ENCODE results near the gene RNASEL.

The RNASEL gene

DNA sequence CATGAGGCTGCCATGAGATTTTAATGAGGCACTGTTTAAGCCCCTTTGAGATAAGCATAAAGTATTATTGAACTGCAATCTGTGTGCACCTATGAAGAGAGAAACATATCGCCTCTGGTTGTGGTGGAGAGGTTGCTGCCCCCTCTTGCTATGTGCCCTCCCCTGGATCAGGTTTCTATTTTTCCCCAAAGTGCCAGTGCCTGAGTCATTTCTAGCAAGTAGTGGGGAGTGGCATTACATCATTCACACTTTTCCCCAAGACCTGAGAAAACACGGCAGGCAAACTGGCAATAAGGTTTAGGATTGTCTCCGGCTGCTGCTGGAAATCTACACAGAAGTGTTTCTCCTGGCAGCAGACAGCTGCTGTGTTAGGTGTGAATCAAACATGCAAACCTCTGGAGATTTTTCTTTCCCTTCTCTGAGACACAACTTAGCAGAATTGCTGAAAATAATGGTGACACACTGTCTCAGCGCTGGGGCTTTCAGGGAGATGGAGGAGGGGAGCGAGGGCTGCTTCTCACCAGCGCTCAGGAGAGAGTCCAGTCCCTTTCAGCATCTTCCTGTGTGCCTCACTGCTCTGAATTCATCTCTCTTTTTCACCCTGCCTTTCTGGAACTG, 28.8 kb upstream of the RNASEL start:
- DNase-seq, result no peak

DNA sequence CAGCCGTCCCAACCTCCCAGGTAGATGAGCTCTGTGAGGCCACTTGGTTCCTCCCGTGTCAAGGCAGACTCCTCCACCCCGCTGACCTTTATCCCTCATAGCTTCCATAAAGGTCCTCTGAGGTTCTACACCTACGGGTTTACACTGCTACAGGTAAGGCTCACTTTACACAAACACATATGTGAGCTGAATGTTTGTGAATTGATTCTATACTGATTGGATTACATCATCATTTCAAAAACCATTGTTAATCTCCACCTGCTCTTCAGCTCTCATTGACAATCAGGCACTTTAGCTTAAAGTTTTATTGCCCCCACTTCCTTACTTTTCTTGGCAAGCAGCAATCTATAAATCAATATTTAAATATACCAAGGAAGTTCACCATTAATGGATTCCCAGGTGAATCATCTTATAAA, 28.0 kb upstream of the RNASEL start:
- DNase-seq, result no peak

DNA sequence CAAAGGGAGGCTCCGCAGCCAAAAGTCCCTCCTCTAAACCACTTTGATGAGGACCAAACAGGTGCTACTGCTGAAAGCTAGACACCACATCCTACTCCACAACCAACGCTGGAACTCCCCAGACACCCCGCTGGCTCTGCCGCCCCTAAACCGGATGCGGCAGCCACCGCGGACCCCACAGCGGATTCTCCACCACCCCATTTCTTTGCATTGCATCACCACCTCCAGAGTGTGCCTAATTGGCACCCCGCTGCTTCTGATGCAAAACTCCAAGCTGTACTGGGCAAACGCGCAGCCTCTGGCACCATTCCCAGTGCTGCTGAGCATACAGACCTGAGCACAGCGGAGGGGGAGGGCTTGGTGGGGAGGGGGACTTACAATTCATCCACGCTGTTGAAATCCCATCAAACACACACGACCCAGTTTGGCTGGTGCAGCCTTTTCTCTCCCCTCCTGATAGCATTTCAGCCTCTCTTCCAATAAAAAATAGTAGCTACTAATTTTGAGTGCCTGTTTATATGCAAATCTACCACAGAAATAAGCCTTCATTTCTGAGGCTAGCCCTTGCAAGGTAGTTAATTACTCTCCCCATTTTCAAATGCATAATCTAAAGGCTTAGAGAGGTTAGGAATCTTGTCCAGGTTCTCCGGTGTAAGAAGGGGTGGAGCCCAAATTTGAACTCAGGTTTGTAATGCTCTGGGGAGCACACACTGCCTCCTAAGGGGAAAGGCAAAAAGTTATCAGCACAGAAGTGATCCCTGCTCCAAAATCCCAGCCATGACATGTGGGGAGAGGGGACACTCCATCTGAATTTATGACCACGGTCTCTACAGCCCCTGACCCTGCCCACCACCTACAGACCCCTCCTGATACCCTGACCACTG, 27.3 kb upstream of the RNASEL start:
- DNase-seq, result no peak

DNA sequence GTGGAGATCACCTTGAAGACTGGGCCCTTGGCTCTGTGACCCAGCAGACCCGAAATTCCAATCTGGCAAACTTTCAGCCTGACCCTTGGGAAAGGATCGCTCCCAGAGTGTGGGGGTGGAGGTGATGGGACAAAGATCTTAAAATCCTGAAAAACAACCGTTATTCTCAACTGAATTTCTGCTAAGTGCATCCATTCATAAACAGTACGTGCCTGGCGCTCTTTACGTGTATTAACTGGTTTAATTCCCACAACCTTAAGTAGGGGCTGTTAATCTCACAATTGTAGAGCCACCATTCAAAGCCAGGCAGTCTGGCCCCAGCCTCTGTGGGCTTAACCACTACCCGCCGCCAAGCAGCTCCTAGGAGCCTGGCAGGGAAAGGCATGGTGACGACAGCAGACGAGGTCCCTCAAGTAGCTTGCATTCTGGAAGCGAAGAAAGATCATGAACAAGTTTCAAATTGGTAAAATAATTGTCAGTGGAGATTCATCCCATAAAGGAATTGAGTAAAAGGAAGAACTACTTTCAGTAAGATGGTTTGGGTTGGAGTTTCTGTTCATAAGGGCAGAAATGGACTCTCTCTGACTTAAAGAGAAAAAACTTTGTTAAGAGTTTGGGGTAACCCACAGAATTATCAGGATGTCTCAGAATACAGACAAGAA, 26.5 kb upstream of the RNASEL start:
- DNase-seq, result no peak

DNA sequence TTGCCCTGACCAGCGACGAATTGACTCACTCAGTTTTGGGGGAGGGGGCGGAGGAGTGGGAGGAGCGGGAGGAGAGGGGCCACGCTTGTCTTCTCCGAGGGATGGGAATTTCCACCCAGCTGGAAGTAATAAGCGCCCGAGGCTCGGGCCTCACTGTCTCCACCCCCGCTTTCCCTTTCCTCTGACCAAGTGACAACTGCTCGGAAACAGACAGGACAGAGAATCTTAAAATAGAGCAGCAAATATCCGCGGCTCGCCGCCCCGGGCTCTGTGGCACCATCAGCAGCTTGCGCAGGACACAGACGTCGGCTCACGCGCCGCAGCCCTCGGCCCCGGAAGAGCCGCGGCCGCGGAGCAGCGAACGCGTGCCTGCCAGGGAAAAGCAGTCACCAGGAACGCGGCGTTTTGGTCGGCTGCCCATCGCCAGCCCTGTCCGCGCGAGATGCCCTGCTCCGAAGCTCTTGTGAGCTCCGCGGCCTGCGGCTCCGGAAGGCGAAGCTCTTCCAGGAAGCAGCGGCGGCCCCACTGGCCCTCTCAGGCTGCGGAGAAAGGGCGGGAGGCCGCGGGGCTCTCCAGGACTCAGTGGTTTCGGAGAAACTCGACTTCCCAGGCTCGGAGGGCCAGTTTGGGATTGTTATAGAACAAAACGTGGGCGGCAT, 25.9 kb upstream of the RNASEL start:
- DNase-seq, result no peak

DNA sequence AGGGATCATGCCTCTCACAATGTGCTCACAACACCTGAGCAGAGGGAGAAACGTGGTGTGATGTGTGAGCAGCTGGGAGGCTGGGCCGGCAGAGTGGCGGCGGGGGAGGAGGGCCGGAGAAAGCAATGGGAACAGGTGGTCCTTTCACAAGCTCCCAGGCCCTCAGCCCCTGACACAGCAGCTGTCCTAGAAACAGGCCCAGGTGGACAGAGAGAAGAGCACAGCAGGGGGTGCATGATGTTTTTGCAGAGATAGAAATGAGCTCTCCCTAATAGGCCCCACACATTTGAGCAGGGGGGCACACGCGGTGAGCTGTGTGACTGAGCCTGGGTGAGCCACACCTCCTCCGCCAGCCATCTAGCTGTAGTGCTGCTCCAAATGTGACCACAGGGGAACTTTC, 22.7 kb upstream of the RNASEL start:
- DNase-seq, result no peak

DNA sequence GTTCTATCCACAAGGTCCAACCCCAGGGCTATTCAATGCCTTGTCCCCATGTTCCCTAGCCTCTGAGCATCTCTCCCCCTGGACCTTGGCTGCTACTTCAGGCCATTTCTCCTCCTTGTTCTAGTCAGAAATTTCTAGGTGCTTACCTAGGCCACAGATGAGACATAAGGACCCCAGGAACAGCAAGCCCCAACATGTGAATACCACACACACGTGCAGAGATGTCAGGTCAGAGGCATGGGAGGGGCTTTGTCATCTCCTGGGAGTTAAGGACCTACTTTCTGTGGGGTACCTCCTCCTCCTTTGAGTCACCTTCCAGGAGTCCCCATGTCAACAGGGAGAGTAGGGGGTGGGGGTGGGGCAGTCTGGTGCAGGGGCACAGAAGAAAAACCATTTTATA, 22.3 kb upstream of the RNASEL start:
- DNase-seq, result no peak

- no peak for DNase-seq
Measured at GRCh38 chr1:182610606-182611194, 21.6 kb upstream of the RNASEL start.

DNA sequence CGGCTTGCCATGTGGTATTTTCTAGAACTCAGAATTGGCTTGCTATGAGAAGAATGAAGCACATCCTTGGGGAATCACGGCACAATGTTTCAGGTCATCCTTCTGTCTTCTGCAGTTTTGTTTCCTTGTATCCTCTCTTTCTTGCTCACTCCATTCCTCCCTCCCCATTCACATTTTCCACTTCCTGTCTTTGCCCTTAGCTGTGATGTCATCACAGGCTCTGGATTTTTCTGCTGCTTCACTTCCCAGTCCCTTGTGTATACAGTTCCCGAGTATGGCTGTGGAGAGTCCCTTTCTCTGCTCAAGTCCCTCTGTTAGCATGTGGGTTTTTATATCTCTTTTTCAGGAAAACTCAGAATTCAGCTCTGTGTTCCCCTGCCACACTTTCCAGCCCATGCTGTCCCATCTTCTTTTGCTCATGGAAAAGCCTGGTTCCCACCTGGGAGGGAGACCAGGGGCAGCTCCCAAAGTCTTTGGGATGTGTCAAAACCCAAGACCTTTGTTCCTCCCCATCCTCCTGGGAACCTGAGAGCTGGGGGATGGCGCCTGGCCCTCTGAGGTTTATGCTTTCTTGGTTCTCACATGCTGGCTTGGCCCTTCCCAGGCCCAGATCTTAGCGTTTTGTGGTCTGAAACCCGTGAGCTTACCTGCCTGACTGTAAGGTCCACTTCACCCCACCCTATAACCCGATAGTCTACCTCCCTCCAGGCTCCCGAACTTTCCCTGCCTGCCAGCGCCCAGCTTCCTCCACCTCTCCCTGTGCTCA, 20.0 kb upstream of the RNASEL start:
- no peak for DNase-seq

DNA sequence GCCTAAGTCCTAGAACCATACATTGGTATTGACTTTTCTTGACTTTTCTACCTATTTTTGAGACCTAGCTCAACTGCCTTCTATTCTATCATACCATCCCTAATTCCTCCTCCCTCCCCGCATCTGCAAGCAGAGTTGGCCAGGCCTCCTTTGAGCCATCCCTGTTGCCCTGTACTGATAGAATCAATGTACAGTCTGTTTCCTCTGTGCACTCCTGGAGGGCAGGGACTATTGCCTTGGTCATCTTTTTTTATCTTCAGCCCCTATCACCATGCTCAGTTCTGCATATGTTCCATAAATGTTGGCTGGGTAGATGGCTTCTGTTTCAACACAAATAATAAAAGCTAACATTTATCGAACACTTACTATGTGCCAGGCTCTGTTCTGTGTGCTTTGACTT, 19.2 kb upstream of the RNASEL start:
- no peak for DNase-seq

DNA sequence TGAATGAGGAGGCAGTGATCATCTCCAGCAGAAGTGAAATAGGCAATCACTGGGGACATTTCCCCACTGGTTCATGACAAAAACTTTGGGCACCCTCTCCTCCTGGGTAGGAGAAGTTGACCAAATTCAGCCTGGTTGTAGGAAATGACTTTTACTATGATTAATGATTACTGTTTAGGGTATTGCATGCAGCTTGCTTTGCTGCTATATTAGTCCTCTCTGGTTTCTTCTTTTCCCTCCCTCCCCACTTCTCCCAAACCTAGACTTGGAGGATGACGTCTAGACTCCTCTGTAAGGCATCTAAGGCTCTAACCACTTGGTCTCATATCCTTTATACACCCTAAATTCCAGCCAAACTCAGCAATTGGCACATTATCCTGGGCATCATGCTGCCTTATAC, 18.5 kb upstream of the RNASEL start:
- DNase-seq, result no peak

DNA sequence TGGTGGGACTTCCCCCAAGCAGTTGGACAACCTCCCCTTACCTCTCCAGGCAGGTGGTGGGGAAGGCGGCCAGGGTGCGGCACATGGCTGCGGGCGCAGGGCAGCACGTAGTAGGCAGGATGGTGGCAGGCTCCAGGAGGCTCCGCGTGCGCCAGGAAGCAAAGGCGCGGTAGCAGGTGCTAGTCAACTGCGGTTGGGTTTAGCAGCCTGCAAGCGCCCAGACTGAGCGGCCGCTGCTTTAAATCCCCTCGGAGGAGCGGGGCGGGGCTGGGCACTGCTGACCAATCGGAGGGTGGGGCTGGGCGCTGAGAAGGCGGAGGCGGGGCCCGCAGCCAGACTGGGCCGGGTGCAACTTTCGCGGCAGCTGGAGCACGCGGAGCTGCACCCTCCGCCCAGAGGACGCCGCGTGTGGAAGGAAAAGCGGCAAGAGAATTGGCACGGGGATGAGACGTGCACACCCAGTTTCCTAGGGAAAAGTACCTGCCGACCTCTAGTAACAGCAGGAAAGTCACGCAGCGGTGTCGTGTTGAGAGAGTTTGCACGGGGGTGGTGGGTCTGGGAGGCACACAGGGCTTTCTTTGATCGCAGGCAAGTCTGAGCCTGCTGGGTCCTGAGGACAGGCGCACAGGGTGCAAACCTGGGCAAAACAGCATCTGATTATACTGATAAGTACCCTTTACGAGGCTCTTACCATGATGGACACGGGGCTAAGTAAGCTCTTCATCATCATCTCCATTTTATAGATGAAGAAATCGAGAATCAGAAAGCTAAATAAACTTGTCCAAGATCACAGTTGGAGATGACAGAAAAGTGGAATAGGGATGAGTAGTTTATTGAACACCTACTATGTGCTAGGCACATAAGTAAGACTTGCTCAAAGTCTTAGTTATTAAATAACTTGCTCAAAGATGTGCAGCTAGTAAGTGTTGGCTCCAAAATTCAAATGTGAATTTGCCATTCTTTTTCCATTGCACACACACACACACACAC, 15.4 kb upstream of the RNASEL start, which contains the start of gene RGS16:
RGS16 (minus strand) TSS at position 215 of the 990 bp plus-strand sequence; CDS start at position 85, 130 bp downstream.
- peak; percentile 67 for DNase-seq

DNA sequence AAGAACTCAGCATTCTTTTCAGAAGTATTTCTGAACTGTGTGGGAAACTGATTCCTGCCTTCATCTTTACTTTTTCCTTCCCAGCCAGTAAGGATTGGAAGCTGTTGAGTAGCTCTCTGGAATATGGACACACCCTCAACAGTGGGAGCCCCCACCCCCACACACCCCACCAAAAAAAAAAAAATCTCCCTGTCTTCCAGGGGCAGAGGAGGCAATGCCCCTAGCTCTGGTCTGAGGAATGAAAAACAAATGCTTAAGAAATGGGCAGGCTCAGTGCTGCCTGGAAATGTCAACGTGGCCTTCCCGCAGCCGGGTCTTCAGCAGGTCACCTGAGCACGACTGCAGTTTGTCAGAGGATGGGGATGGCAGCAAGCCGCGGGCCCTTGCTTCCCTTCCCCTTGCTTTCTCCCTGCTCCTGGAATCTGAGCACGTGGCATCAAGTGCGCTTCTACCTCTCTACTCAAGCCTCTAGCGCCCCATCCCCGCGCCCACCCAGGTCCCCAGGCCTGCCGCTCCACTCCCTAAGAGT, 14.7 kb upstream of the RNASEL start:
- DNase-seq, result no peak

DNA sequence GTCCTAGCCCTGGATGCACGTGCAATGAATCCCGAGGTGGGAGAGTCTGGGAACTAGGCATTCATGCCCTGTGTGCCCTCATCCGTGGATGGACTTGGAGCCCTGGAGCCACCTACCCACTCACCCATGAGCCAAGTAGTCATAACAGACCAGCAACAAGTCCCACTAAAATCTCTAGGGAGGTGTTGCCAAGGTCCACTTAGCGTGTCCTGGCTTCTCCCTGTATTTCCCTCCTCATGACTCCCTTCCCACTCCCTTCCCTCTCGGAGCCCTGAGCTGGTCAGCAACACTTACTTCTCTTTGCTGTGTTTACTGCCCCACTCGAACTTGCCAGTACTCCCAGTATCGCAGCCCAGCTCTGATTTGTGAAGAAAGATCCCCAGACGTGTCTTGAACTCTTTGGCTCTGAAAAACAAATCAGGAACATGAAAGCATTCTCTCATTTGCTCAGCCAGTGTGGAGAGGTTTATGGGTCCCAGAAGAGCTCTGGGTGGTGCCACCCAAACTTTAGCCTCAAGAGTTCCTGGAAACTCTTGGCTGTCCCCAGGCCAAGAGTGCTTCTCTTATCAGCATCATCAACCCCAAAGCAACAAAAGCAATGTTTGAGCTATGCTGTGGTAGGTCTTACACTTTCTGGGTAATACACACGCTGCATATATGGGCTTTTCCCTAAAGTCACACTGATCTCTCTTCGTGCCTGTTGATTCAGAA, 14.0 kb upstream of the RNASEL start:
- DNase-seq, result no peak

DNA sequence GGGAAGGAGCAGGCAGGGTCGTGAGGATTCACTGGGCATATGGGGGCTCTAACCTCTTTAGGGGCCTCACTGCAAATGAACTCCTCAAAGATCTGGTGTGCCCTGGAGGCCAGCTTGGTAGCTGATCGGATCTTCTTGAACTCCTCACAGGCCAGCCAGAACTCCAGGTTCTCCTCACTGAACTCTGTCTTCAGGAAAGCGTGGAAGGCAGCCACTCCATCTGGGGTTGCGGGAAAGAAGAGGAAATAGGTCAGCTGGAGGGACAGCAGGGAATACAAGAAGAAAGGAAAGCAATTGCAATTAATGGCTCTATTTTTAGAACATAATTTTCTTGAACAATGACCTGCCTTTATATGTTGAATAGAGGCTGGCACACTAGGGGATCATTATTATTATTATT, 12.9 kb upstream of the RNASEL start:
- no peak for DNase-seq

DNA sequence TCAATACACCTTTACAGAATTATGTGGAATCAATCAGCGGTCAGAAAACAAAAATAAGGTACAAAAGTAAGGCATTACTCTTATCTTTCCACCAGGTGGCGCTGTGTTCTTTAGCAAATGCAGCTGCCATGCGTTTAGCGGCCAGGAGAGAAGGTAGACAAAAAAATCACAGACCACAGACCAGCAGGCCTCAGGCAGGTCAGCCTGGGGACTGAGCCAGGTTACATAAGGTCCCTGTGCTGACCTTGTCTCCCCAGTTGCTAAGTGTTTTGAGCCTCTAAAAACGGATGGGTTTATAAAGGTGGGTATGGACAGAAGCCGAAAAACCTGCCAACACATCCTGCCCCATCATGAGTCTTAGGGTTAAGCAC, 12.3 kb upstream of the RNASEL start:
- DNase-seq, result no peak

- DNase-seq, result peak; percentile 41
Measured at GRCh38 chr1:182600745-182601415, 11.8 kb upstream of the RNASEL start.

DNA sequence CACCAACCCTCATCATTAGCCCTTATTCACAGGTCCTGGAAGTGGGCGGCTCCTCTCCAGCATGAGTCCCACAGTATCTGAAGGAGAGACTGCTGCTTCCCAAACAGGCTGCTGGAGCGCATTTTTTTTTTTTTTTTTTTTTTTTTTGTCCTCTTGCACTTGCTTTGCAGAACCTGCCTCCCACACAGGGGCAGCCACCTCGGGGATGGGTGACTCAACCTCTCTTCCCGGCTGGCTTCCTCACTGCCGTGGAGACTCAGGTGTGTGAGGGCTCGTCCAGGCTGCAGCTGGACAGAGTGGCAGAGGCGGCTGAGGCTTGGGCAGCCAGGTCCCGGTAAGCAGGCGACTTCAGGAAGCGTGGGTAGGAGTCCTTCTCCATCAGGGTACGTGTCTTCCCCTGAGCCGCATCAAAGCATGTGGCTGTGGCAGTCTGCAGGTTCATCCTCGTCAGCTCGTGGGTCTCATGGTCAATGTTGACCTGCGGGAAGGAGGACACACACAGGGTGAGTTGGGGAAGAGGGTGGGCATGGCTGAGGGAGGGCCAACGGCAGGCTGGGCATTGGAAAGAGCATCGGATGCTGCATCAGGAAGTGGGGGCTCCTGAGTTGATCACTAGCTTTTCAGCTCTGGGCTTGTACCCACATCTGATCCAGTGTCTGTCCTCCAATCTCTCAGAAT, 11.1 kb upstream of the RNASEL start:
- no peak for DNase-seq

- no peak for DNase-seq
Measured at GRCh38 chr1:182599339-182599738, 10.3 kb upstream of the RNASEL start.

Data from NCI-H226 (cell line).